Measurements from ENCODE around the gene EMC9.
A peak's percentile ranks its signal among the peaks of the same experiment; 100 is the strongest.

Gene EMC9

GRCh38 chr14:24102357-24103048 lies 38.9 kb downstream of the EMC9 start:
- no peak for DNase-seq

DNA sequence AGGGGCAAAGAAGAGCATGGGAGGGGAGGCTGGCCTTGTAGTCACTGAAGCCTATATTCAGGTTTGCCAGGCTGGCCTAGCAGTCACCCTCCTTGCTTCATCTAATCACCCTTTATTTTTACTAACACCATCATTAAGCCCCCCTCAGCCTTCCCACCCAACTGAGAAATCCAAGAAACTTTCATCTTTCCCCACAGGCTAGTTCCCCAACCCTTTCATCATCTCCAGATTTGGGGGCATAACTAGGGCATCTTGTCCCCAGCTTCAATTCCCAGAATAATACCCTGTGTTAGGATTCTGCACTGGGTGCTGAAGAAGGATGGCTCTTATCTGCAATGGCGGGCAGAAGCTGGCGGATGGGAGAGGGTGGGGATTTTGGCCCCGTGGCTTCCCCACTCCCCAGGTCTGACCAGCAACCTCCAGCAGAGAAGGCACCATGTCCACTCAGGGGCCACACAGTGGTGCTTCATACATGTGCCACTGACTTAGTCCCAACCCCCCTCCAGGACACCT lies 40.4 kb downstream of the EMC9 start:
- no peak for DNase-seq

DNA sequence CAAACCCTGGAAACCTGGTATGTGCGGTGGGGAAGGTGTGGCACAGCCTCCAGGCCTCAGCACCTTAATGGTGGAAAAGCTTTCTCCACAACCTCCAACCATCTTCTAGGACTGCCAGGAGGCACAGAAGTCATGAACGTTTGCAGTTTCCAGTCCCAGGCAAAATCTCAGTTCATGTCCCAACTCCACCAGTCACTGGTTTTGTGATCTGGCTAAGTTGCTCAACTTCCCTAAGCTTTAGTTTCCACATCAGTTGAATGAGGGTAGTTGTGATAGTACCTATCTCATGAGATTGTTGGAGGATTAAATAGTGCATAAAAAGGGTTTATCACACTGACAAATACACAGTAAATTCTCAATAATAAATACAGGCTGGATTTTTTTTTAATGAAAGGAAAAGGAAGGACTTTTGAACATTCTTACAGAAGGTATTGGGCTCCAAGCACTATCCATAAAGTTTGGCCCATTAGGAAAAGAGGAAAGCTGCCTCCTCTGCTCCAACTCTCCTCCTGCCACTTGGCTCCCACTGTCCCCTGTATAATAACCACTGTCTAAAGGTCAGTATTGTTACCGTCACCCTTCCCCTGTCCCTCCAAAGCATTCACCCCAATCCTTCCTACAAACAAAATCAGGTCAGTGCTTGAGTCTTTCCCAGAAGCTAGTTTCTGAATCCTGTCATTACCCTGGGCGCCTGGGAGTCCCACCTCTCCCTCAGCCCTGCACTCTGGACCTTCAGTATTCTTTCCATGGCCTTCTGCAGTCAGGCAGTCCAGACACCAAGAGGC lies 41.0 kb downstream of the EMC9 start:
- DNase-seq: no peak

DNA sequence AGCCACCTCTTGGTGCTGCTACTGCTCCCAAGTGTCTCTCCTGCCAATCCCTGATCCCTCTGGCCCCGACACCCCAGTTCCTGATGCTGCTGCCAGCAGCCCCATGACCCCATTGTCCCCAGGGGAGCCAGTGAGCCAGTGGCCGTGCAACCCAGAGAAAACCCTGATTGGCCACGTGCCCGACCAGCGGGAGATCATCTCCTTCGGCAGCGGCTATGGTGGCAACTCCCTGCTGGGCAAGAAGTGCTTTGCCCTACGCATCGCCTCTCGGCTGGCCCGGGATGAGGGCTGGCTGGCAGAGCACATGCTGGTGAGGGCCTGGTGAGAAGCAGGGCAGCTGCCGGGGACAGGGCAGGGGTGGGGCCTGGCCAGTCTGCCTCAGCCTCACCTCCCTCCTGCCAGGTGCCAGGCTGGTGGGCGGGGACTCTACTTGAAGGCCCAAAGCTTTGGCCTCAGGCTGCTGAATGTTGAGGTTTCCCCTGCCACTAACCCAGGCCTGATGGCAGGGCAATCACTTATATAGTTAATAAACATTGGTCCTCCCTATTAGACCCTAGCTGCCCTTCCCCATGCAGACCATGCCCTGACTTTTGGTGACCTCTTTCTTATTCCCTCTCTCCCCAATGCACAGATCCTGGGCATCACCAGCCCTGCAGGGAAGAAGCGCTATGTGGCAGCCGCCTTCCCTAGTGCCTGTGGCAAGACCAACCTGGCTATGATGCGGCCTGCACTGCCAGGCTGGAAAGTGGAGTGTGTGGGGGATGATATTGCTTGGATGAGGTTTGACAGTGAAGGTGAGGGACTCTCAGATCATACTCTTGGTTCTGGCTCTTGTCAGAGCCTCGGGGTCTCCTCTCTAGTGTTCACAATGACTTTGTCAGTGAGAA lies 42.2 kb downstream of the EMC9 start:
- no peak for DNase-seq

- DNase-seq: no peak
These were observed 43.0 kb downstream of the EMC9 start for GRCh38 chr14:24098229-24098926.

GRCh38 chr14:24096545-24097181 lies 44.7 kb downstream of the EMC9 start:
- no peak for DNase-seq

- DNase-seq: peak; percentile 80
These were observed 45.9 kb downstream of the EMC9 start for GRCh38 chr14:24095271-24096068.

DNA sequence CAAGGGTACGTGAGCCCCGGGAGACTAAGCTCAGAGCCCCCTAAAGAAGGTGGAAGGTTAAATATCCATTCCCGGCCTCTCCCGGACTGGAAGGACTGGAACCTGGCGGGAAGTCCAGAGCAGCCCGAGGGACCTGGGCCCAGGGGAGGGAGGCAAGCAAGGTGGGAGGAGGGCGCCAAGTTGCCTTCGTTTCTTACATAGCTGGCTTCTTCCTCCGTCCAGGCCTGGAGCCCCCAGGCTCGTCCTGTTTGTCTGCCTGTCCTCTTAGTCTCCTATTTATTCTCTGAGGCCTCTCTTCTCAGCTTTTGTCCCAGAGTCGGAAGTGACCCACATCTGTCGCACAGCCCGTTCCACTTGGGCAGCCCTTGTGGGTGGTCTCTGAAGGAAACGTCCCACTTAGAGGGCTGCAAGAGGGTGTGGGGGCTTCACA lies 46.5 kb downstream of the EMC9 start:
- DNase-seq: peak; percentile 11

- peak; percentile 96 for DNase-seq
These were observed 47.2 kb downstream of the EMC9 start, which contains the start of gene PCK2 for GRCh38 chr14:24093901-24094840. Gene PCK2 (plus strand): TSS chr14:24094311. CDS start chr14:24094406, 95 bp downstream.

DNA sequence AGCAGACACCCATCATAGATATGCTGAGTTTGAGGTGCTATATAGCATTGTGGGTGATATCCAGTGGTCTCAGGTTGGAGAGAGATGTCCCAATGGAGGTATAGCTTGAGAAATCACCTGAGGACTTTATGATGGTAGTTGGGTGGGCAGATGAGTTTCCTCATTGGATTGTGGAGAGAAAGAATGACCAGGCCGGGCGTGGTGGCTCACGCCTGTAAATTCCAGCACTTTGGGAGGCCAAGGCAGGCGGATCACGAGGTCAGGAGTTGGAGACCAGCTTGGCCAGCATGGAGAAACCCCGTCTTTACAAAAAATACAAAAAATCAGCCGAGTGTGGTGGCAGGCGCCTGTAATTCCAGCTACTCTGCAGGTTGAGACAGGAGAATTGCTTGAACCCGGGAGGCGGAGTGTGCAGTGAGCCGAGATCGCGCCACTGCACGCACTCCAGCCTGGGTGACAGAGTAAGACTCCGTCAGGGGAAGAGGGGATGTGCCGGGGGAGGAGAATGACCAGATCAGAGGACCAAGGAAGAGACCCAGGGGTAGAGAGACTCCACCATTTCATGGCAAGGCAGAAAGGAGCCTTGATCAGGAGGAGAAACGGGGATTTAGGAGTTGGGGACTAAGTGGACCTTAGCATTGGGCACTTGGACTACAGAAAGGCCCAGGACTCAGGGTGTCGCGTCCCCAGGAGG lies 48.0 kb downstream of the EMC9 start:
- no peak for DNase-seq

GRCh38 chr14:24092505-24093206 lies 48.7 kb downstream of the EMC9 start:
- DNase-seq: no peak

GRCh38 chr14:24092110-24092504 lies 49.3 kb downstream of the EMC9 start:
- no peak for DNase-seq

DNA sequence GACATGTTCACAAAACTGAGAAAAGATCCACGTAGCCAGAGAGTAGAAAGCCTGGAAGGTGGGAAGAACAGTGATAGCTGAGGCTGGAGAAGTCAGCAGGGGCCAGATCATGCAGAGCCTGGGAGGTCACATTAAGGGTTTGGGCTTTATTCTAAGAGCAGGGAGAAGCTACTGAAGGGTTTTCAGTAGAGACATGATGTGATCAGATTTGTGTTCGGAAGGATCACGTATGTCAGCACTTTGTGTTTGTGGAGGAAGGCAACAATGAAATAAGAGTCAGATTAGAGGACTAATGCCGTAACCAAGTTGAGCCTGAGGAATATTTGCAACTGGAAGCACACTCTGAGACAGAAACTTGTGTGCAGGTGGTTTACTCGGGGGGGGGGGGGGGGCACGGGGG lies 51.5 kb downstream of the EMC9 start:
- DNase-seq: no peak

Data from activated CD4-positive, alpha-beta T cell treated with anti-CD3 and anti-CD28 coated beads, Interleukin-10, Interleukin-2, amounts not matched to agents 100 ng/mL and 50 ng/mL, durations not matched to agents 16 hours and 8 hours (primary cell).